Suprapubic skin (tissue), 3 donors: ENCODE data around the gene ATXN10.

ENCODE experiments used
- EP300 ChIP-seq: sonication (generic); formaldehyde crosslinking; IDR thresholded peaks from one replicate; pipeline ENCODE4 v1.6.1; 2017; ENCODE audit warnings: antibody characterized with exemption
- TF ChIP-seq, protein P1 (sequence below), 2 donors: fragments of 200-600 bp in 1 of 2; fragments of 450-650 bp in 1 of 2; sonication (generic) in 1 of 2; IDR thresholded peaks; one replicate each; pipeline ENCODE4 v1.5.1; 2016 to 2019; ENCODE audit warnings: antibody characterized with exemption in 2 of 2, mild to moderate bottlenecking in 1 of 2, moderate library complexity in 1 of 2

GRCh38 chr22:45677063-45677462 lies 5.4 kb downstream of the ATXN10 start:
- no peak for TF ChIP-seq EP300
- TF ChIP-seq, protein P1, sequence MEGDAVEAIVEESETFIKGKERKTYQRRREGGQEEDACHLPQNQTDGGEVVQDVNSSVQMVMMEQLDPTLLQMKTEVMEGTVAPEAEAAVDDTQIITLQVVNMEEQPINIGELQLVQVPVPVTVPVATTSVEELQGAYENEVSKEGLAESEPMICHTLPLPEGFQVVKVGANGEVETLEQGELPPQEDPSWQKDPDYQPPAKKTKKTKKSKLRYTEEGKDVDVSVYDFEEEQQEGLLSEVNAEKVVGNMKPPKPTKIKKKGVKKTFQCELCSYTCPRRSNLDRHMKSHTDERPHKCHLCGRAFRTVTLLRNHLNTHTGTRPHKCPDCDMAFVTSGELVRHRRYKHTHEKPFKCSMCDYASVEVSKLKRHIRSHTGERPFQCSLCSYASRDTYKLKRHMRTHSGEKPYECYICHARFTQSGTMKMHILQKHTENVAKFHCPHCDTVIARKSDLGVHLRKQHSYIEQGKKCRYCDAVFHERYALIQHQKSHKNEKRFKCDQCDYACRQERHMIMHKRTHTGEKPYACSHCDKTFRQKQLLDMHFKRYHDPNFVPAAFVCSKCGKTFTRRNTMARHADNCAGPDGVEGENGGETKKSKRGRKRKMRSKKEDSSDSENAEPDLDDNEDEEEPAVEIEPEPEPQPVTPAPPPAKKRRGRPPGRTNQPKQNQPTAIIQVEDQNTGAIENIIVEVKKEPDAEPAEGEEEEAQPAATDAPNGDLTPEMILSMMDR (IDR thresholded peaks at IDR 0.05): no peak
